Ishikawa (cell line): ENCODE measurements around the gene ABCC3.

Experiments used
- CEBPB ChIP-seq: IDR thresholded peaks from 2 replicates; pipeline ENCODE4 v1.6.1; 2012
- CREB1 ChIP-seq: IDR thresholded peaks from 2 replicates; pipeline ENCODE4 v1.6.1; 2012; ENCODE audit warnings: low read depth
- EGR1 ChIP-seq: IDR thresholded peaks from 2 replicates; pipeline ENCODE4 v1.6.1; 2012
- EP300 ChIP-seq: IDR thresholded peaks from 2 replicates; pipeline ENCODE4 v1.6.1; 2012; ENCODE audit warnings: borderline replicate concordance
- FOXM1 ChIP-seq: IDR thresholded peaks from 2 replicates; pipeline ENCODE4 v1.6.1; 2012; ENCODE audit warnings: low read depth, borderline replicate concordance
- NFIC ChIP-seq: IDR thresholded peaks from 2 replicates; pipeline ENCODE4 v1.6.1; 2012
- RAD21 ChIP-seq: IDR thresholded peaks from 2 replicates; pipeline ENCODE4 v1.6.1; 2012; ENCODE audit warnings: low read depth
- TAF1 ChIP-seq: IDR thresholded peaks from 2 replicates; pipeline ENCODE4 v1.6.1; 2012; ENCODE audit warnings: low read depth, mild to moderate bottlenecking
- TCF12 ChIP-seq: IDR thresholded peaks from 2 replicates; pipeline ENCODE4 v1.6.1; 2012; ENCODE audit warnings: low read depth
- TEAD4 ChIP-seq: IDR thresholded peaks from 2 replicates; pipeline ENCODE4 v1.6.1; 2012
- USF1 ChIP-seq: IDR thresholded peaks from 2 replicates; pipeline ENCODE4 v1.6.1; 2012
- YY1 ChIP-seq: IDR thresholded peaks from 2 replicates; pipeline ENCODE4 v1.6.1; 2012; ENCODE audit warnings: low read depth
- ZBTB7A ChIP-seq: IDR thresholded peaks from 2 replicates; pipeline ENCODE4 v1.6.1; 2012; ENCODE audit warnings: low read depth
- TF ChIP-seq, protein P1 (sequence below): IDR thresholded peaks from 2 replicates; pipeline ENCODE4 v1.6.1; 2012
- TF ChIP-seq, protein P2 (sequence below): IDR thresholded peaks from 2 replicates; pipeline ENCODE4 v1.6.1; 2012; ENCODE audit warnings: low read depth, mild to moderate bottlenecking

ABCC3 gene

DNA sequence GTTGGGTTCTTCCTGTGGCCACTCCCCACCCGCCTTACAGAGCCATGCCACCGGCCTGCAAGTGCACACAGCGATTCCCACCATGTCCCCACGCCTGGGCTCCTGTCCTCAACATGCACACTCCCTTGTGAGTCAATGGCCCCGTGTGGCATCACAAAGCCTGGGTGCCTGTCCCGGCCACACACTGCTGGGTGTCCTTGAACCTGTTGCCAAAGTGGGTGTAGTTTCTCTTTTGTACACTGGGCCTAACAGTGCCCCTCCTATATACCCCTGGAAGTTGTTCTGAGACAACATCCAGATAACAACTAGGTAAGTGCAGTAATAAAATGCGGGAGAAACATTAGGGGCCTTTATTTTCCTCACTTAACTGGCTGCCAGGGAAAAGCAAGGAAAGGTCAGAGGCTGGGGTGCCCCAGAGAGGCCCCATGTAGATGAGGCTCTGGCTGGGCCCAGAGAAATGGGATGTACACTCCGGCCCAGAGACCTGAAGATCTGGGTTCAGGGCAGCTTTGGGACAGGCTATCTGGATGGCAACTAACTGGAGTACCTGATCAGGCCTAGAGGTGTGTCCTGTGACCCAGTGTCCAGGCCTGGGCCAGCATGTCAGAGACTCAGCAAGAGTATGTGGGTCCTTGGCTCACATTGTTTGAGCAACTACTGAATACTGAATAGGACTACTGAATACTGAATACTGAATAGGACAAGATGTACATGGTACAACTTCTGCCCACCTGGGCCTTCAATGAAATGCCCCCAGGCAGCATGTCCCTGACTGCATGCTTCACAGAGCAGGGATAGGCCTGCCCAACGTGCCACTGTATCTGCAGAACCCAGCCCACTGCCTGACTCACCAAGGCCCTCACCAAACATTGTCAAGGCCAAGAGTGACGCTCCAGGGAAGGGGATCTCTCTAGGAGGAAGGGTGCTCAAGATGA is 8.3 kb downstream of the ABCC3 start:
- TF ChIP-seq, protein P1, sequence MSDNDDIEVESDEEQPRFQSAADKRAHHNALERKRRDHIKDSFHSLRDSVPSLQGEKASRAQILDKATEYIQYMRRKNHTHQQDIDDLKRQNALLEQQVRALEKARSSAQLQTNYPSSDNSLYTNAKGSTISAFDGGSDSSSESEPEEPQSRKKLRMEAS: peak; percentile 83
- no peak for TF ChIP-seq CEBPB

- TF ChIP-seq EGR1: no peak
- TF ChIP-seq USF1: no peak
- TF ChIP-seq YY1: no peak
- TF ChIP-seq, protein P2, sequence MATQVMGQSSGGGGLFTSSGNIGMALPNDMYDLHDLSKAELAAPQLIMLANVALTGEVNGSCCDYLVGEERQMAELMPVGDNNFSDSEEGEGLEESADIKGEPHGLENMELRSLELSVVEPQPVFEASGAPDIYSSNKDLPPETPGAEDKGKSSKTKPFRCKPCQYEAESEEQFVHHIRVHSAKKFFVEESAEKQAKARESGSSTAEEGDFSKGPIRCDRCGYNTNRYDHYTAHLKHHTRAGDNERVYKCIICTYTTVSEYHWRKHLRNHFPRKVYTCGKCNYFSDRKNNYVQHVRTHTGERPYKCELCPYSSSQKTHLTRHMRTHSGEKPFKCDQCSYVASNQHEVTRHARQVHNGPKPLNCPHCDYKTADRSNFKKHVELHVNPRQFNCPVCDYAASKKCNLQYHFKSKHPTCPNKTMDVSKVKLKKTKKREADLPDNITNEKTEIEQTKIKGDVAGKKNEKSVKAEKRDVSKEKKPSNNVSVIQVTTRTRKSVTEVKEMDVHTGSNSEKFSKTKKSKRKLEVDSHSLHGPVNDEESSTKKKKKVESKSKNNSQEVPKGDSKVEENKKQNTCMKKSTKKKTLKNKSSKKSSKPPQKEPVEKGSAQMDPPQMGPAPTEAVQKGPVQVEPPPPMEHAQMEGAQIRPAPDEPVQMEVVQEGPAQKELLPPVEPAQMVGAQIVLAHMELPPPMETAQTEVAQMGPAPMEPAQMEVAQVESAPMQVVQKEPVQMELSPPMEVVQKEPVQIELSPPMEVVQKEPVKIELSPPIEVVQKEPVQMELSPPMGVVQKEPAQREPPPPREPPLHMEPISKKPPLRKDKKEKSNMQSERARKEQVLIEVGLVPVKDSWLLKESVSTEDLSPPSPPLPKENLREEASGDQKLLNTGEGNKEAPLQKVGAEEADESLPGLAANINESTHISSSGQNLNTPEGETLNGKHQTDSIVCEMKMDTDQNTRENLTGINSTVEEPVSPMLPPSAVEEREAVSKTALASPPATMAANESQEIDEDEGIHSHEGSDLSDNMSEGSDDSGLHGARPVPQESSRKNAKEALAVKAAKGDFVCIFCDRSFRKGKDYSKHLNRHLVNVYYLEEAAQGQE: no peak
- no peak for TF ChIP-seq FOXM1
- no peak for TF ChIP-seq CEBPB
- TF ChIP-seq NFIC: no peak
- TF ChIP-seq, protein P1: no peak
- no peak for TF ChIP-seq ZBTB7A
- no peak for TF ChIP-seq TCF12
- no peak for TF ChIP-seq CREB1
- TF ChIP-seq TEAD4: no peak
- no peak for TF ChIP-seq EP300
- TF ChIP-seq TAF1: no peak
These were observed 11.3 kb downstream of the ABCC3 start for GRCh38 chr17:50645748-50646682.

GRCh38 chr17:50647187-50647586 is 12.5 kb downstream of the ABCC3 start:
- TF ChIP-seq TAF1 (no peak), TEAD4 (no peak), EGR1 (no peak), FOXM1 (no peak), ZBTB7A (no peak), NFIC (no peak), CEBPB (no peak), TCF12 (no peak), CREB1 (no peak), EP300 (no peak), RAD21 (no peak), USF1 (no peak), YY1 (no peak)
- TF ChIP-seq, protein P2: no peak
- TF ChIP-seq, protein P1: no peak

DNA sequence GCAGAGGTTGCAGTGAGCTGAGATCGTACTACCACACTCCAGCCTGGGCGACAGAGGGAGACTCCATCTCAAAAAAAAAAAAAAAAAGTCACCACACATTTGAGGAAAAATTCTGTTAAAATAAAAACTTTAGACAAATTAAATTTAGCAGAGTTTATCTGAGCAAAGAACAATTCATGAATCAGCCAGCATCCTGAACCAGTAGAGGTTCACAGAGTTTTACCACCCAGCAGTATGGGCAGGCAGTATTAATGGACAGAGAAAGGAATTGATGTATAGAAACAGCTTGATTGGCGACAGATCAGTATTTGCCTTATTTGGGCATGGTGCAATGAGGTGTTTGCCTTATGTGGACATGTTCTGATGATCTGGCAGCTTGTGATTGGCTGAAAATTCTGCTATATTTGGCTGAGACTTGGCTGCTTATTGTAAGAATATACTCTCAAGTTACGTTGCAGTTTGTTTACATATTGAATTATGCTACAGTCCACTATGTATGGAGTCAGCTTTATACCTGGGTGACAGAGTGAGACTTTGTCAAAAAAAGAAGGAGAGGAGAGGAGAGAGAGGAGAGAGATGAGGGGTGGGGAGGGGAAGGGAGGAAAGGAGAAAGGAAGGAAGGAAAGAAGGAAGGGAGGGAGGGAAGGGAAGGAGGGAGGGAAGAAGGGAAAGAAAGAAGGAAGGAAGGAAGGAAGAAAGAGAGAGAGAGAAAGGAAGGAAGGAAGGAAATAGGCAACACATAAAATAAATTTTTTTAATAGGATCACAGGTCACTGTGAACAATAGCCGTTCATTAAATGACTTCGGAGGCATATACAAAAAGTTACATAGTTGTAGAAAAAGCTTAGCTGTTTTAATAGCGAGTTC is 14.6 kb downstream of the ABCC3 start:
- TF ChIP-seq EGR1: no peak
- TF ChIP-seq USF1: no peak
- TF ChIP-seq TAF1: no peak
- TF ChIP-seq FOXM1: no peak
- no peak for TF ChIP-seq CEBPB
- no peak for TF ChIP-seq YY1
- no peak for TF ChIP-seq EP300
- no peak for TF ChIP-seq CREB1
- TF ChIP-seq, protein P2: no peak
- TF ChIP-seq, protein P1: no peak
- no peak for TF ChIP-seq NFIC
